Gastroesophageal sphincter (tissue), 4 donors: ENCODE data around the gene ADAM8. TPM values are rescaled to one million over a fixed set of nuclear protein-coding genes. Genes with fewer than 3 reads are reported as not detected.

ENCODE experiments used
- ATAC-seq: fragments of 150-250 bp; one replicate; pipeline ENCODE4 v1.9.1; 2016; ENCODE audit warnings: mild to moderate bottlenecking, moderate library complexity
- H3K27ac ChIP-seq, 4 donors: fragments of 200-600 bp; sonication (generic) in 3 of 4; 1 replicate in 3 of 4; 2 replicates in 1 of 4; pipeline ENCODE4 v1.5.1; 2016 to 2019
- H3K27me3 ChIP-seq: fragments of 200-600 bp; sonication (generic); one replicate; pipeline ENCODE4 v1.5.1; 2019
- H3K36me3 ChIP-seq, 2 donors: fragments of 200-600 bp; sonication (generic); one replicate each; pipeline ENCODE4 v1.5.1; 2019; ENCODE audit warnings: control low read depth in 1 of 2
- H3K4me1 ChIP-seq, 3 donors: fragments of 200-600 bp; sonication (generic); 1 replicate in 2 of 3; 2 replicates in 1 of 3; pipeline ENCODE4 v1.5.1; 2016 to 2019; ENCODE audit warnings: control low read depth in 2 of 3
- H3K4me3 ChIP-seq, 2 donors: fragments of 200-600 bp; sonication (generic); one replicate each; pipeline ENCODE4 v1.5.1; 2019; ENCODE audit warnings: mild to moderate bottlenecking in 1 of 2, moderate library complexity in 1 of 2
- H3K9me3 ChIP-seq, 3 donors: fragments of 200-600 bp; sonication (generic); one replicate each; pipeline ENCODE4 v1.5.1; 2017 to 2019; ENCODE audit warnings: control low read depth in 2 of 3
- EP300 ChIP-seq: sonication (generic); formaldehyde crosslinking; IDR thresholded peaks from one replicate; pipeline ENCODE4 v1.6.1; 2017; ENCODE audit warnings: antibody characterized with exemption, mild to moderate bottlenecking
- POLR2A ChIP-seq, 2 donors: fragments of 450-650 bp; IDR thresholded peaks; one replicate each; pipeline ENCODE4 v1.6.1; 2017; ENCODE audit warnings: antibody characterized with exemption in 2 of 2, mild to moderate bottlenecking in 2 of 2, moderate library complexity in 1 of 2
- POLR2AphosphoS5 ChIP-seq: sonication (generic); formaldehyde crosslinking; IDR thresholded peaks from one replicate; pipeline ENCODE4 v1.6.1; 2017; ENCODE audit warnings: antibody characterized with exemption
- WGBS, 2 donors: methylation state at CpG; one replicate each; pipeline ENCODE4 v1.1.5; 2018; ENCODE audit warnings: low coverage in 1 of 2; 5-methylcytosine and 5-hydroxymethylcytosine counted together
- total RNA-seq, 4 donors: library from RNA; depleted of rRNA; stranded (reverse); fragments of >200 nt; gene quantifications; one replicate each; pipeline ENCODE4 v1.1.0, GENCODE V29; 2016
- TF ChIP-seq, protein P1 (sequence below), 4 experiments: fragments of 200-600 bp in 2 of 4; fragments of 450-650 bp in 2 of 4; sonication (generic) in 1 of 4; IDR thresholded peaks; one replicate each; pipeline ENCODE4 v1.5.1; 2017 to 2019; ENCODE audit warnings: antibody characterized with exemption in 4 of 4, mild to moderate bottlenecking in 2 of 4, moderate library complexity in 2 of 4

ADAM8 gene
- total RNA-seq, 4 donors from 2014 or later = 2.0 to 6.6 (median 3.3) TPM

DNA sequence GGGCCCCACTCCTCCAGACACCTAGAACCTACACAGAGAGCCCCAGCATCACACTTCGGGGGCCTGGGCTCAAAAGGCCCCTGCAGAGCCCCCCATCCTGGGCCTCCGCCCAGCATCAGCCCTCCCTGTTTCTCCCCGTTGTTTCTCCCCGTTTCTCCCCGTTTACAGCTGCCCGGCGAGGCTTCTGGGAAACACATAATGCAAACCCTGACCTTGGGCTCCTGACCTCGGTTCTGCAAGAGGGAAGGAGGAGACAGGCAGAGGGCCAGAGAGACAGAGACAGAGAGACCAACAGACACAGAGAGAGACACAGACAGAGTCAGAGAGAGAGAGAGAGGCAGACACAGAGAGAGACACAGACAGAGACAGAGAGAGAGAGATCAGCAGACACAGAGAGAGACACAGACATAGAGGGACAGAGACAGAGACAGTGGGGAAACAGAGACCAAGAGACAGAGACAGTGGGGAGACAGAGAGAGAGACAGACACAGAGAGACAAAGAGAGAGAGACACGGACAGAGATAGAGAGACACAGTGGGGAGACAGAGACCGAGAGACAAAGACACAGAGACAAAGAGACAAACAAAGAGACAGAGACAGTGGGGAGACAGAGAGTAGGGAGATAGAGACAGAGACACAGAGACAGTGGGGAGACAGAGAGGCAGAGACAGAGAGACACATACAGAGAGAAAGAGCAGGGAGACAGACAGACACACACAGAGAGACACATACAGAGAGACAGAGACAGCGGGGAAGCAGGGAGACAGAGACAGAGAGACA, 26.5 kb downstream of the ADAM8 start:
- ATAC-seq = no peak
- Histone ChIP-seq H3K27me3 (peaks cover 87% of the 10 kb centered on the region), H3K4me3 (no peak overlapping the region), H3K4me1 (no peaks in the 10 kb centered on the region), H3K9me3 (no peaks in the 10 kb centered on the region), H3K27ac (no peak overlapping the region), H3K36me3 (no peaks in the 10 kb centered on the region)
- TF ChIP-seq EP300 (no peak), POLR2AphosphoS5 (no peak), POLR2A (IDR thresholded peaks at IDR 0.05) (no peak)
- TF ChIP-seq, protein P1, sequence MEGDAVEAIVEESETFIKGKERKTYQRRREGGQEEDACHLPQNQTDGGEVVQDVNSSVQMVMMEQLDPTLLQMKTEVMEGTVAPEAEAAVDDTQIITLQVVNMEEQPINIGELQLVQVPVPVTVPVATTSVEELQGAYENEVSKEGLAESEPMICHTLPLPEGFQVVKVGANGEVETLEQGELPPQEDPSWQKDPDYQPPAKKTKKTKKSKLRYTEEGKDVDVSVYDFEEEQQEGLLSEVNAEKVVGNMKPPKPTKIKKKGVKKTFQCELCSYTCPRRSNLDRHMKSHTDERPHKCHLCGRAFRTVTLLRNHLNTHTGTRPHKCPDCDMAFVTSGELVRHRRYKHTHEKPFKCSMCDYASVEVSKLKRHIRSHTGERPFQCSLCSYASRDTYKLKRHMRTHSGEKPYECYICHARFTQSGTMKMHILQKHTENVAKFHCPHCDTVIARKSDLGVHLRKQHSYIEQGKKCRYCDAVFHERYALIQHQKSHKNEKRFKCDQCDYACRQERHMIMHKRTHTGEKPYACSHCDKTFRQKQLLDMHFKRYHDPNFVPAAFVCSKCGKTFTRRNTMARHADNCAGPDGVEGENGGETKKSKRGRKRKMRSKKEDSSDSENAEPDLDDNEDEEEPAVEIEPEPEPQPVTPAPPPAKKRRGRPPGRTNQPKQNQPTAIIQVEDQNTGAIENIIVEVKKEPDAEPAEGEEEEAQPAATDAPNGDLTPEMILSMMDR (IDR thresholded peaks at IDR 0.05) = no peak
- 67 to 94% methylated on average over 3 to 4 of the region's 11 CpGs for WGBS, 2 donors

DNA sequence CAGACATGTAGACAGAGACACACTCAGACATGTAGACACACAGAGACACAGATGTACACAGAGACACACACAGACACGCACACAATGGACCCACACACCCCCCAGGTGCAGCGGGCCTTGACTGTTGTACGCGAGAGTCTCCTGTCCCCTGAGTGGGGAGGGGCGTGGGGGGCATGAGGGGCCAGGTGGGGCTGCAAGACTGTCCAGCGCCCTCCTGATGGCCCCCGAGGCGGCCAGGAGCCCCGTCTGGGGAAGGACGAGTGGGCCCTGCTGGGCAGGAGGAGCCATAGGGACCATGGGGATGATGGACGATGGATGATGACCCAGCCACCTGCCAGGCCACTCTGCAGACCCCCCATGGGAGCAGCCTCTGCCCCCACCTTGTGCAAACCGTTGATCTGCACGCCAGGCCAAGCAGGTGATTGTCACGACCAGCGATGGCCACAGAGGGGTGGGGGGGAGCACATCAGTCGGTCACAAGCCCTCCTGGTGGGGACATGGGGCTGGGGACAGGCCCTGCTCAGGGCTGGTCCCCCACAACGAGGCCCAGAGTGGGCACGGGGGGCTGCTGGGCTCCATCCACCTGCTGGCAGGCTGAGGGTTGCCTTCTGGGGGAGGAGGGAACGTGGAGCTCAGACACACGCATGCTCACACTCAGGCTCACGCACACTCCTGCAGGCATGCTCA, 27.4 kb downstream of the ADAM8 start:
- Histone ChIP-seq H3K27ac (no peak overlapping the region), H3K4me3 (no peak overlapping the region), H3K36me3 (no peaks in the 10 kb centered on the region), H3K4me1 (no peaks in the 10 kb centered on the region), H3K27me3 (peaks cover 90% of the 10 kb centered on the region), H3K9me3 (no peaks in the 10 kb centered on the region)
- no peak for TF ChIP-seq POLR2A (IDR thresholded peaks at IDR 0.05)
- TF ChIP-seq EP300 = no peak
- no peak for TF ChIP-seq POLR2AphosphoS5
- TF ChIP-seq, protein P1 (IDR thresholded peaks at IDR 0.05) = no peak
- no peak for ATAC-seq
- 56 to 65% methylated on average over 3 to 4 of the region's 21 CpGs for WGBS, 2 donors

DNA sequence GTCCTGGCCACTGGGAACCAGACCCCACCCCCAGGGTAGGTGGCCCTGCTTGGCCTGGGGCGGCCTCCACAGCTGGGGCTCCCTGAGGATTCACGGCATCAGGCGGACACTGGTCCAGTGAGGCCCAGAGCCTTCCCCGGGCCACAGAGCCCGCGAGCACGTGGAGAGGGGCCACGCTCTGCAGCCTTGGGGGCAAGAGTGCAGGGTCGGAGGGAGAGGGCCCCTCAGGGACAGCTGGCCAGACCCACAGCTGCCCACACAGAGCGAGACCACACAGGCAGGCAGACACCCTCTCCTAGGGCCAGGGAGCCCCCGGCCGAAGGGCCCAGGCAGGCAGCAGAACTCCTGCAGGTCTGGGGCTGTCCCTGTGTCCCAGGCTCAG, 28.3 kb downstream of the ADAM8 start:
- H3K4me1 ChIP-seq = no peaks in the 10 kb centered on the region
- no CpG with 5 or more reads among the region's 12 CpGs for WGBS, 2 donors
- TF ChIP-seq, protein P1 (IDR thresholded peaks at IDR 0.05) = no peak
- TF ChIP-seq POLR2A (IDR thresholded peaks at IDR 0.05) (no peak), POLR2AphosphoS5 (no peak), EP300 (no peak)
- ATAC-seq = no peak
- H3K4me3 ChIP-seq = no peak overlapping the region
- no peaks in the 10 kb centered on the region for H3K36me3 ChIP-seq
- no peaks in the 10 kb centered on the region for H3K9me3 ChIP-seq
- peaks cover 95% of the 10 kb centered on the region for H3K27me3 ChIP-seq
- H3K27ac ChIP-seq = no peak overlapping the region

DNA sequence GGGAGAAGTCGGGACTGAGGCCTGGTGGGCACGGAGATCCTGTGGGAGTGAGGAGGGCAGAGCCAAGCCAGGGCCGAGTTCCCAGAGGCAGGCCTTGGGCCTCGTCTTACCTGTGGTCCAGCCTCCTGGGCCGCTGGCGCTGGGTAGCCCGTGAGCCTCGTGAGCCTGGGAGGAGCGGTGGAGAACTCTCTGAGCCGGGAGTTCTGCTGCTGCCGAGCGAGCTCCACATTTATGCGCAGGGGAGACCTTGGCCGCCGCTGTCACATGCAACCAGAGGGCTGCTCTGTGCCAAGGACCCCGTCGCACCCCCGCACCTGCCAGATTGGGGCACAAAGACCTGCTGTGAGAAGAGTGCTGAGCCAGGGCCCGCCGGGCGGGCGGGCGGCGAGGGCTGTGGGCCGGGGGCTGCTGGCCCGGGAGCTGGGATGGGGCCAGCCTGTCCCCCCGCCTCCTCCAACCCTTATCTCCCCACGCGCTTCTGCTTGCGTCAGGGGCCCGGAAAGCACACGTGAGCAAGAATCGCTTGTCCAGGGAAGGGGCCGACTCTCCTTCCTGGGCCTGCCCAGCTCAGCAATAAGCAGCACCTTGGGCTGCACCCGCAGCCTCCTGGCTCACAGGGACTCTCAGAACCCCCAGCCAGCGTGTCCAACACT, 28.9 kb downstream of the ADAM8 start:
- ATAC-seq = no peak
- no CpG with 5 or more reads among the region's 36 CpGs for WGBS, 2 donors
- Histone ChIP-seq H3K4me3 (no peak overlapping the region), H3K27ac (no peak overlapping the region), H3K9me3 (no peaks in the 10 kb centered on the region), H3K27me3 (peaks cover 98% of the 10 kb centered on the region), H3K4me1 (no peaks in the 10 kb centered on the region), H3K36me3 (no peaks in the 10 kb centered on the region)
- TF ChIP-seq POLR2AphosphoS5 (no peak), EP300 (no peak), POLR2A (IDR thresholded peaks at IDR 0.05) (no peak)
- TF ChIP-seq, protein P1 (IDR thresholded peaks at IDR 0.05) = no peak
